ENCODE measurements around the gene PDE1C. TPM values are rescaled to one million over a fixed set of nuclear protein-coding genes. Genes with fewer than 3 reads are reported as not detected.

The PDE1C gene
- total RNA-seq, 1 experiment from 2014 or later, result 0.02 TPM

DNA sequence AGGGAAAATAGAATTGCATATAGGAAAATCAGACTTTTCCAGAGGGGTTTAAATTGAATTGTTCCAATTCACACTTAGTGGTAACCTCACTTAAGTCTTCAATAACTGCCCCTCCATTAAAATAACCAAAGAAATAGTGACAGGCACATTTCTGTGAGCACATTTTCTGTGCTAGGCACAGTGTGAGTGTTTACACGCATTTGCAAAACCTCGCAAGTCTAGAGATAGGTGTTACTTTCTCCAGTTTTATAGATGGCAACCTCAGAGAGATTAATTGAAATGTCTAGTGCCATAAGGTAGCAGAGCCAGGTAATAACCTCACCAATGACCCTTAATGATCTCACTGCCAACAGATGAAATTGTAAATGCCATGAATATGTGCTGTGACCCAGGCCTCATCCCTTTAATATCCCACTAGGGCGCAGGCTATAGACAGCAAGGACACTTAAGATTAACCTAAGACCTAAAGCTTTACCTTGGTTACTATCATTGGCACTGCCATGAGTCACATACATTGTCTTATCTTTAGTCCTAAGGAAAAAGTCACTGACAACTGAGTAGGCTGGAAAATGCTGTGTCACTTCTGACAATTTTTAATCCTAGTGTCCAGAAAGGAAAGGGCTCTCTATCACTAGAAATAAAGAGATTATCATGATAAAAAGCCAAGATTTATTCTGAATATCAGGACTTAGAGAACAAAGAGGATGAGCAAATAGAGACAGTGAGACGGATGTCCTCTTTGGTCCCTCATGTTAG lies 195.4 kb downstream of the PDE1C start:
- H3K4me3 ChIP-seq, result no peak overlapping the region
- DNase-seq, result no peak
- H3K36me3 ChIP-seq, result no peaks in the 10 kb centered on the region
- no peaks in the 10 kb centered on the region for H3K9me3 ChIP-seq (replicated peaks)
- H3K27ac ChIP-seq, result no peak overlapping the region
- H3K4me1 ChIP-seq, result no peaks in the 10 kb centered on the region
- 0 out of 2 replicates have a peak, but pooled peaks cover 2% of the 10 kb centered on the region for H3K27me3 ChIP-seq

DNA sequence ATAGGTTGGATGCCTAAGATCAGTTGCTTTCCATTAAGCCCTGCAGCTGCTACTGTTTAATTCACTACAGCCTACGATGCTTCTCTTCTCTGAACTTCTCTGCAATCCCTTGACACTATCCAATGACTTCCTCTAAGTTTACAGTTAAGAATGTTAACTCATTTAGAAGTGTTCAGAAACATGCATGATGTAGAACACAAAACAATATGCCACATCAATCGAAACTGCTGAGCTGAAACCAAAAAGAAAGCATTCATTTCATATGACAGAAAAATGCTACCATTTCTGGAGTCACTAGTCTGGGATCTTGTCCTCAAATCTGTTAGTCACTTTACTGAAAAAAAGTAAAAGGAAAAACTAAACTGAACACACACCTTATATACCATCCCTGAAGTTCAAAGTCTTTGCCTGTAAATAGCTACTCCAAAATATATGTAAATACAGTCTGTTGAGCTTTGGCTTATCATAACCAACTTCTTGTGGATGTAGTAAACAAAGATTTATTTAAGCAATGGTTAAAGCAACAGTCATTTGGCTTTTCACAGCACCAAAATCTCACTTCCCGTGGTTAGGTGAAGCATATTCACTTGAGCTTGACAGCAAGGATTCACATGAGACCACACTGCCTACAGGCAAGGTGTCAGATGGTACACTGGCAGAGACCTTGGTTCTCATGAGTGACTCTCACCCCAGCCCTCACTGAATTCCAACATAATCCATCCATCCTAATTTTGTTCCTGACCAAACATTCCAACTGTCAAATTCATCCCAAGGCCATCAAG lies 196.2 kb downstream of the PDE1C start:
- Histone ChIP-seq H3K4me3 (no peak overlapping the region), H3K4me1 (no peaks in the 10 kb centered on the region), H3K27me3 (0 out of 2 replicates have a peak, but pooled peaks cover 2% of the 10 kb centered on the region), H3K36me3 (no peaks in the 10 kb centered on the region), H3K9me3 (replicated peaks) (no peaks in the 10 kb centered on the region), H3K27ac (no peak overlapping the region)
- no peak for DNase-seq

DNA sequence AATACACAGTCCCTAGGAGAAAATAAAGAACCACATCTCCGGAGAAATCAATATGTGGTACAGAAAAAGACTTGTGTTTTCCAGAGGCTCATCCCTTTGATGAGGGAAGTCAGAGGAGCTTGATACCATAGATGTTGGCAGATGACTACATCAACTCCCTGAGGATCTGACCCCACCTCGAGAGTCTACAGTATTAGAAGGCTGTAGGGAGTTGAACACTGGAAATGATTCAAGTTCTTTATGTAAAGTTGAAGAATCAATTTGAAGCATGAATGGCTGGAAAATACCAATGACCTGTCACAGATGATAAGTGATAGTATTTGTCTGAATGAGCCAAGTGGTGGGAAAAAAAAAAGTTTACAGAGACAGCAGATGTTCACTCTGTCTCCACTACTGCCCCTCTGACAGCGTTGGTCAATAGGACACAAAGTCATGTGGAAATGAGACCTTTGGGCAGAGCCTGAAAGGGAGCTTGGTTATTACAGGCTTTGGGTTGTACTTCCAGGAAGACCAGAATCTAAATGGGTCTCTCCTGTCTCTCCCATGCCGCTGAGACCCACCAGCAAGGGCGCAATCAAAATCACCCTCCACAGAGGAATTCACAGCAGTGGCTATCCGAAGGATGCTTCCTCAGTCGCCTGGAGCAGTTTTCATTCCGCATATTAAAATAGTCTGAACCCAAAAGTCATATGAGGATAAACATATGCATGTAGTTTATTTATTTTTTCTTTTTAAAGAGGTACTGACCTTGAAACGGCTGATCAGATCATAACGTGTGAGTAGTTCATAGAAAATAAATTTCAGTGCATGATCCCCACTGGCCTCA lies 197.4 kb downstream of the PDE1C start:
- H3K9me3 ChIP-seq (replicated peaks), result no peaks in the 10 kb centered on the region

DNA sequence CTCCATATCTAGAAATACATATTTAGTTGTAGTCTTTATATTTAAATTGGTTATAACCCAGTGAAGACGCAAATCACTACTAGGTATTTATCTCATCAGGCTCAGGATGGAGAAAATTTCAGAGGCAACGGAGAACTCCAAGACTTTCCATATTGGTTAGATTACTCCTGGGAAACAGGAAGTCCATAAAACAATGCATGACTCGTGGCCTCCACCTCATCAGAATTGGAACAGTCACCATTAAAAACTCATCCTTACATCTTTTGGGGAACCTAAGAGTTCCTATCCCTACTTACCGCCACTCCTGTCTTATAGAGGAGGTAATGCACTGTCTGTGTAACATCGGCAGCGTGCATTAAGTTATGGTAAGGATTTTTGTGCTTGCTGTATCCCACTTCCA lies 205.6 kb downstream of the PDE1C start:
- no peak overlapping the region for H3K27ac ChIP-seq
- no peak overlapping the region for H3K4me3 ChIP-seq
- no peaks in the 10 kb centered on the region for H3K27me3 ChIP-seq
- no peaks in the 10 kb centered on the region for H3K9me3 ChIP-seq (replicated peaks)
- no peak for DNase-seq
- no peaks in the 10 kb centered on the region for H3K4me1 ChIP-seq
- no peaks in the 10 kb centered on the region for H3K36me3 ChIP-seq

More for the DNA sequence above, 197.4 kb downstream of the PDE1C start:
- DNase-seq, result no peak
- no peak overlapping the region for H3K27ac ChIP-seq
- no peaks in the 10 kb centered on the region for H3K27me3 ChIP-seq
- no peak overlapping the region for H3K4me3 ChIP-seq
- no peaks in the 10 kb centered on the region for H3K4me1 ChIP-seq
- H3K36me3 ChIP-seq, result no peaks in the 10 kb centered on the region

DNA sequence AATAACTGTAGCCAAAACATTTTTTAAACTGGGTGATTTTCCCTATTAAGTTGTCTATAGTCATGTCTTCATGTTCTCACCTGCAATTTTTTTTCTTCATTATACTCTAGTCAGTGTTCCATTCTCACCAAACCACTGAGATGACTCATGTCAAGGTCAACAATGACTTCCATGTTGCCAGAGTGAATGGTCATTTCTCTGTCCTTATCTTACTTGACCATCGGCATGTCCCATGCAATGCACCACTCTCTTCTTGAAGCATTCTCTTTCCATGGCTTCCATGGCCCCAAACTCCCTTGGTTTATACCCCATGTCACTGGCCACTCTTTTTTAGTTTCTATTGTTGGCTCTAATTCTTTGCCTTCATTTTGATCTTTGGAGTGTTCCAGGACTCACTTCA lies 209.3 kb downstream of the PDE1C start:
- Histone ChIP-seq H3K4me3 (no peak overlapping the region), H3K4me1 (no peaks in the 10 kb centered on the region), H3K27me3 (no peaks in the 10 kb centered on the region), H3K36me3 (no peaks in the 10 kb centered on the region), H3K9me3 (replicated peaks) (0 out of 2 replicates have a peak, but pooled peaks cover 2% of the 10 kb centered on the region), H3K27ac (no peak overlapping the region)
- no peak for DNase-seq

DNA sequence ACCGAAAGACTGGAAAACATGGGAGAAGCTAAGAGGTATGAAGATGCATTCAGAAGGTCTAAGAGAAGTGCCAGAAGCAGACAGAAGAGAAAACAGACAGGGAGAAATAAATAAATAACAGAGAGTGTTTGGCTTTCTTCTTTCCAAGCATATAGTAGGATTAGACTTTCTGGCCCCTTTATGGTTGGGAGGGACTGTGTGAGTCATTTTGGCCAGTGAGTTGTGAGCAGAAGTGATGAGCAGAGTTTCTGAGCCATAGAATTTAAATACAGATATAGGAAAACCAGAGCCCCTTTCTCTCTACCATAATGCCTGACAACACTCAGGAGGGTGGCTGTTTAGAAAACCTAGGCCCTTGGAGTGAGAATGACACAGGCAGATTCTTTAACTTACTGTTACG lies 212.2 kb downstream of the PDE1C start:
- Histone ChIP-seq H3K4me3 (no peak overlapping the region), H3K36me3 (no peaks in the 10 kb centered on the region), H3K27ac (no peak overlapping the region), H3K27me3 (no peaks in the 10 kb centered on the region), H3K9me3 (replicated peaks) (0 out of 2 replicates have a peak, but pooled peaks cover 2% of the 10 kb centered on the region), H3K4me1 (no peaks in the 10 kb centered on the region)
- DNase-seq, result no peak

DNA sequence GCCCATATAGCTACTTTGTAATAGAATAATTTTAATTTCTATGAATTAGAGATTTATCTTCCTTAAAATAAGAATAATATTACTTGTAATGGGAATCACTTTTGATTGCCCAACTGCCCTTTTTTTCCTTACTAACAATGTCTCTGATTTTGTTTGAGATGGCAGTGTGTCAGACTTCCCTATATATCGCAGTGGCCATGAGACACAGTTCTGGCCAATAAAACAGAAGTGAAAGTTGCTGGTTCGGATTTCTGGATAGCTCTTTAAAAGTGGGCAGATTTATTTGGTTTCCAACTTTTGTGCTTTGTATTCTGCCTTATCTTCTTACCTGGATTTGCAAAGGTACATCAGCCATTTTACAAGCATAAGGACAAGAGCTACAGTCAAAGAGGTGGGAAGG lies 213.0 kb downstream of the PDE1C start:
- Histone ChIP-seq H3K27ac (no peak overlapping the region), H3K4me3 (no peak overlapping the region), H3K36me3 (no peaks in the 10 kb centered on the region), H3K27me3 (no peaks in the 10 kb centered on the region; the same call in 1 of the 2 replicates), H3K4me1 (no peaks in the 10 kb centered on the region), H3K9me3 (replicated peaks) (0 out of 2 replicates have a peak, but pooled peaks cover 2% of the 10 kb centered on the region)
- no peak for DNase-seq

DNA sequence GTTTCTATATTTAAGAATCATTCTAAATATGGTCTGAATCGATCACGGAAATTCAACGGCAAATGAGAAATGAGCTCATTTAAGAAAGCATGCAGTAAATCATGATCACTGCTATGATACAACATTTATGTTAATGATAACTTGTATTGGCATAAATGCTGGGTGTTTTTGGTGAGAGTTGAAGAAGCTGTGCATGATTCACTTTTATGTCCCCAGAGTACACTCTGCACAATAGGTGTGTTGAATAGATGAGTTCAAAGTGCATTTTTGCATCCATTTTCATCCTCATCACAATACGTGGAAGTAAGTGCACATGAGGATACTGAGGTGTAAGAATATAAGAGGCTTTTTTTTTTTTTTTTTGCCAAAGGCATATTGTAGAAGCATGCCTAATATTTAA lies 213.9 kb downstream of the PDE1C start:
- Histone ChIP-seq H3K4me1 (no peaks in the 10 kb centered on the region), H3K9me3 (replicated peaks) (0 out of 2 replicates have a peak, but pooled peaks cover 2% of the 10 kb centered on the region), H3K36me3 (no peaks in the 10 kb centered on the region), H3K4me3 (no peak overlapping the region), H3K27me3 (no peaks in the 10 kb centered on the region; the same call in 1 of the 2 replicates), H3K27ac (no peak overlapping the region)
- DNase-seq, result no peak

DNA sequence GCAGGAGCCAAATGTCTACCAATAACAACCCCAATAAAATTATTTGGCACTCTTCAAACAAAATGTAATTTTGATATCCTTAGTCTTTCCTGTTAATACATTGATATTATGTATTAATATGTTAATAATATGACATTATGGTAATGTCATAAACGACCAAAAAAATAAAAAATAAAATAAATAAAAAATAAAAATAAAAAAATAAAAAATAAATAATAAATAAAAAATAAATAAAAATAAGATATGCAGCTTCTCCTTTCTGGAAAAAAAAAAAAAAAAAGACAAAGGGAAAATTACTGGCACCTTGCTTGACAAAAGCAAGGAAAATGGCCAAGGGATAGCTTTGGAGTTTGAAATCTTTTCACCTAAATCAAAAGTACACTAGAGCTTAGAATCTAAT lies 214.7 kb downstream of the PDE1C start:
- no peak for DNase-seq
- no peaks in the 10 kb centered on the region for H3K36me3 ChIP-seq
- H3K4me3 ChIP-seq, result no peak overlapping the region
- H3K27ac ChIP-seq, result no peak overlapping the region
- H3K9me3 ChIP-seq (replicated peaks), result 0 out of 2 replicates have a peak, but pooled peaks cover 2% of the 10 kb centered on the region
- H3K4me1 ChIP-seq, result no peaks in the 10 kb centered on the region
- H3K27me3 ChIP-seq, result no peaks in the 10 kb centered on the region; the same call in 1 of the 2 replicates

DNA sequence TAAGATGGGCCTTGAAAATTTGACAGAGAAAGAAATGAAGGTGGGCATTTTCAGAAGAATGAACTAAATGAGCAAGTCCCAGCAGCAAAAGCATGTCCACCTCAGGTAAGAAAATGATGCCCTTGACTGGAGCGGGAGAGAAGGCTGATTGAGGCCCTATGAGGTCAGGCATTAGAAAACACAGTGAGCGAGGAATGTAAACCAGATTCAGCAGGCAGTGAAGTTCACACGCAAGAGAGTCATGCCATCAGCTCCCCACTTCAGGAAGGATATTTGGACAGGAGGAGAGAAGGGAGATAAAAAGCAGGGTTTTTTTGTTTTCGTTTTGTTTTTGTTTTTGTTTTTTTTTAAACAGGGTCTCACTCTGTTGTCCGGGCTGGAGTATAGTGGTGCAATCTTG lies 216.8 kb downstream of the PDE1C start:
- Histone ChIP-seq H3K9me3 (replicated peaks) (0 out of 2 replicates have a peak, but pooled peaks cover 2% of the 10 kb centered on the region), H3K4me1 (no peaks in the 10 kb centered on the region), H3K4me3 (no peak overlapping the region), H3K27me3 (no peaks in the 10 kb centered on the region; the same call in 1 of the 2 replicates), H3K36me3 (no peaks in the 10 kb centered on the region), H3K27ac (no peak overlapping the region)
- DNase-seq, result no peak

DNA sequence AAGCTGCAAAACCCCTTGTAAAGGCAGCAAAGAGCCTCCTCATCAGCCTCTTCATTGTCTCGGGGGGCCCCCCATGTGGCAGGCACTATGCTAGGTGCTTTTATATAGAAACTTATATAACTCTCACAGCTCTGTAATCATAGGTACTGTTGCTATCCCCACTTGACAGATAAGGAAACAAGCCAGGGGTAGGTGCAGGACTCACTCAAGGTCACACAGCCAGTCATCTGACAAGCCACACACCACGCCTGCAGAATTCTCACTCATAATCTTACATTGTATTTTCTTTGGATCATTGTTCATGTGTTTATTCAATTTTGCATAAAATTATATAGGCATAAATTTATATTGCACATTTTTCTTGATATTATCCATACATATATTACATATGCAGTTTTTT lies 217.7 kb downstream of the PDE1C start:
- H3K27me3 ChIP-seq, result no peaks in the 10 kb centered on the region; the same call in 1 of the 2 replicates
- no peak overlapping the region for H3K27ac ChIP-seq
- no peaks in the 10 kb centered on the region for H3K4me1 ChIP-seq
- no peaks in the 10 kb centered on the region for H3K36me3 ChIP-seq
- H3K4me3 ChIP-seq, result no peak overlapping the region
- 0 out of 2 replicates have a peak, but pooled peaks cover 2% of the 10 kb centered on the region for H3K9me3 ChIP-seq (replicated peaks)
- DNase-seq, result no peak

DNA sequence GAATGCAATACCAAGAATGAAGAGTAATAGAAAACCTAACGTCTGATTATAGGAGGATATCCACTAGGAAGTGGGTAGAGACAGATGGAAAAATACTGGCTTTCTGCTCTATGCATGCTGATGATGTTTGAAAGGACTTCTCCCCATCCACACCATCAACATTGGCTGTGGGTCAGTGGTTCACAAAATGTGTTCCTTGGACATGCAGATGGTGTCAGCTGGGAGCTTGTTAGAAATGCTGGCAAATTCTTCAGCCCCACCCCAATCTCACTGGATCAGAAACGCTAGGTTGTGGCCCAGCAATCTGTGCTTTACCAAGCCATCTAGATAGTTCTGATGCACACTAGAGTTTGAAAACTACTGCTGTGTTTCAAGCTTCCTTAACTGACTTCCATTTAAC lies 219.1 kb downstream of the PDE1C start:
- H3K4me1 ChIP-seq, result no peaks in the 10 kb centered on the region
- DNase-seq, result no peak
- no peaks in the 10 kb centered on the region for H3K36me3 ChIP-seq
- H3K9me3 ChIP-seq (replicated peaks), result 0 out of 2 replicates have a peak, but pooled peaks cover under 1% of the 10 kb centered on the region
- no peaks in the 10 kb centered on the region; the same call in 1 of the 2 replicates for H3K27me3 ChIP-seq
- H3K4me3 ChIP-seq, result no peak overlapping the region
- no peak overlapping the region for H3K27ac ChIP-seq

DNA sequence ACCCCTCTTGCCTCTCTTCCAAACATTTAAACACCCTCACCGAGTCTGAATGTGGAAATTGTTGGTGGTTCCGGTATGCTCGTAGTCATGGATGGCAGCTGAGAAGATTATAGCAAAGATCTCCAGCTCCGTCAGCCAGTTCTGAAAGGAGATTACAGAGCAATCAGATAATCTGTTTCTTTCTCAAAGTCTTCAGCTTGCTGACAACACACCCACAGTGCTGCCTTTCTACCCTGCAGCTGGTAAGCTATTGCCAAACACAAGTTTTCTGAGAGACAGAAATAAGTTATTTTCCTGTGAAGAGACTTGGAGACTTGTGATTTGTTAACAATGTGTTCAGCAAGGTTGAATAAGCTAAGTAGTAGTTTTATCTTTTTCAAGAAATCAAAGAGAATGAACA lies 219.6 kb downstream of the PDE1C start:
- Histone ChIP-seq H3K9me3 (replicated peaks) (no peaks in the 10 kb centered on the region), H3K27me3 (no peaks in the 10 kb centered on the region; the same call in 1 of the 2 replicates), H3K4me3 (no peak overlapping the region), H3K27ac (no peak overlapping the region), H3K4me1 (no peaks in the 10 kb centered on the region), H3K36me3 (no peaks in the 10 kb centered on the region)
- DNase-seq, result no peak

DNA sequence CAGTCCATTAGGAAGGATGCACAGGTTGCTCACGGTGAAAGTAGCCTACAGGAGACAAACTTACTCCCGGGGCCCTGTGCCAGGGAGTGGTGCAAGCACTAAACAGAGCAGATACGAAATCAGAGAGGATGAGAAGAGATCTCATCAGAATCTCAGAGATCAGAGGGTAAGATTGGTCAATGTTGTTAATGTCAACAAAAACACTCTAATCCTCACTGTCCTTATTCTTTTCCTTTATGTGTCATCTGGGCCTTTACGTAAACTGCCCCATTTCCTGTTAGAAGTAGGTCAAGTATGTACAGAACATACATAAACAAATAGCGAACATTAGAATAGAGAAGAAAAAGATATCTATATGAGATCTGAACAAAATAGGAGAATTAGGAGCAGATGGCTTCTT lies 220.1 kb downstream of the PDE1C start:
- DNase-seq, result no peak
- Histone ChIP-seq H3K27me3 (no peaks in the 10 kb centered on the region; the same call in 1 of the 2 replicates), H3K4me3 (no peak overlapping the region), H3K36me3 (no peaks in the 10 kb centered on the region), H3K27ac (no peak overlapping the region), H3K4me1 (no peaks in the 10 kb centered on the region), H3K9me3 (replicated peaks) (no peaks in the 10 kb centered on the region)
